Stimulated activated CD4-positive, alpha-beta T cell treated with anti-CD3 and anti-CD28 coated beads, TNF-alpha, amount 100 ng/mL, for 24 hours (primary cell): Measurements from ENCODE around the gene CRX.
"Not testable (repeated sequence)": the region's sequence is repeated elsewhere in the genome, so short reads cannot be mapped to it uniquely, and the experiment has no call there.

Experiments
- DNase-seq, 3 experiments: peaks; one replicate each; pipeline ENCODE4 v3.0.0-alpha.2; 2020; ENCODE audit warnings: low read depth in 3 of 3

CRX gene

DNA sequence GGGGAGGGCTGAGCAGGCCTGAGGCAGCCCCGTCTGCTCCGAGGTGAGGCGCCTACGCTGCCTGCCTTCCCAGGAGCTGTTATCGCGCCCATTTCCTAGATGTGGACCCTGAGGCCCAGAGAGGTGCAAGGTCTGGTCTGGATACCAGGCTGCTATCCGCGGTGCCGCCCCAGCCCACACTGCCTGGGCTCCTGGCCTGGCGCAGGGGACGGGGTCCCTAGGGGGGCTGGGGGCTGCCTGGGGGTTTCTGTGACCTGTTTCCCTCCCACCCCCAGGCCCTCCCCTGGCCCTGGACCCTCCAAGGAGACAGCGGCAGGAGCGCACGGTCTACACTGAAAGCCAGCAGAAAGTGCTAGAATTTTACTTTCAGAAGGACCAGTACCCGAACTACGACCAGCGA lies 38.1 kb downstream of the CRX start:
- DNase-seq = not testable (repeated sequence)

DNA sequence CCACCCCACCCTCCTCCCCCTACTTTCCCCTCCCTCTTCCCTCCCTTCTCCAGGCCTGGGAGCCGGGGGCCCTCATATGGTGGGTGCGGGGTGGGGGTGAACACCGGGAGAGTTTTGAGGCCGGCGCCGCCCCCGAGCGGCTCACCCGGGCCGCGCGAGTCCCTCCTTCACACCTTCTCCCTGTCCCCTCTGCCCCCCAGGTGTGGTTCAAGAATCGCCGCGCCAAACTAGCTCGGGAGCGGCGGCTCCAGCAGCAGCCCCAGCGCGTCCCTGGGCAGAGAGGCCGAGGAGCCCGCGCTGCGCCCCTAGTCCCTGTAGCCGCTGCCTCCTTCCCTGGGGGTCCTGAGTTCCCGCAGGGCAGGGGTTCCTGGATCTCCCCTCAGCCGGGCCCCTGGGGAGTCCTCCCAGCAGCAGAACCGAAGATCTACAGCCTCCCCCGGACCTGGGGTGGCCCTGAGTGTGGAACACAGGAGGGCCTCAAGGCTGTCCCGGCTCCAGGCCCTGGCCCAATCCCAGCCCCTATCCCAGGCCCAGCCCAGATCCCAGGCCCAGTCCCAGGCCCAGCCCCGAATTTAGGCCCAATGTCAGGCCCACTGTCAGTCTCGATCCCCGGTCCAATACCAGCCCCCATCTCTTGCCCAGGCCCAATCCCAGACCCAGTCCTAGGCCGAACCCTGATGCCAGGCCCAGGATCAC lies 39.0 kb downstream of the CRX start:
- DNase-seq = no peak

DNA sequence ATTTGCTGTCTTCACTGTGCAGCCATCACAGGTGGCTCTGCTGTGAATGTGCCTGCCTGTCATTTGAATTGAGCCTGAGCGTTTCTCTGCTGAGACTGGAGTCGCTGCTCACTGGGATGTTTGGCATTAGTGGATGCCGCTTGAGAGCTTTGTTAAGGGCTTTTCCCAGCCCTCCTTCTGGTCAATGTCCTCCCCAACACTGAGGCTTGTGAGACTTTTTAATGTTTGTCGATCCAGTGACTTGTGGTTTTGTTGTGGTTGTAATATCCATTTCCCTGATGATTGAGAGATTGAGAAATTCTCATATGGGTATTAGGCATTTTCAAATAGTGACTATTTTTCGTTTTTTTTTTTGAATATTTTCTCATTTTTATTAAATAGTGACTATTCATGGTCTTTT lies 39.9 kb downstream of the CRX start:
- no peak for DNase-seq

DNA sequence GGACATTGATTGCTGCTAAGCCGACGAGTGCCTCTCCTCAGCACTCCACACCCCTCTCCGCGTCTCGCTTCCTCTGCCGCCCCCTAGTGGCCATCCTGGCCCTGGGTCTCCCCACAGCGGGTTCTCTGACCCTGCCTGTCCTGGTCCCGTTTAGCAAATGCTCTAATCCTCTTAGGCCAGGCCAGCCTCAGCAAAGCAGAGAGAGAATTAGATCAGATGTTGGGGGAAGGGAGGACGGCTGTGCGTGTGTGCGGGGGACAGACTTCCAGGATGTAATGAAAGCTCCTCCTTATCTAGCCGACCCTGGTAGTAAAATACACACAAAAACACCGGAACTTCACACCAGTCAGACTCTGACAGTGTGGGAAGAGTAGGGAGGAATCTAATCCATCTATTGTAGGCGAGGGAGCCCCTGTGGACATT lies 41.8 kb downstream of the CRX start:
- peak; percentile 75 to 85 (median 76) for DNase-seq

DNA sequence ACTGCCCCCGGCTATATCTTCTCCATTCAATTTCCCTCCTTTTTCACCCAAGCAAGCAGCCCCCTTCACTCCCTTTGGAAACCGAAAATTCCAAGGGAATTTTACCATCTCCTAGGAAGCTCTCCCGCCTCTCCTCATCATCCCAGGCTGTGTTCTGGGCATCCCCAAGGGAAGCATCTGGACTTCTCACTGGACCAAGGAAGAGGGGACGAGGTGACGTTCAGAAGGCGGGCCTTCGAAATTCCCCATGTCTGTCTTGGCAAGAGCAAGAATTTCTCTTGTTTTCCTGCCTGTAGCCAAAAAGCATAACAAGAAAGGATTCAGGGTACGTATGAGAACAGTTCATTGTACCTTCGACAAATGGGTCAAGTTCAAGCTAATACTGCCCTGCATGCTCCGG lies 43.4 kb downstream of the CRX start:
- no peak for DNase-seq

DNA sequence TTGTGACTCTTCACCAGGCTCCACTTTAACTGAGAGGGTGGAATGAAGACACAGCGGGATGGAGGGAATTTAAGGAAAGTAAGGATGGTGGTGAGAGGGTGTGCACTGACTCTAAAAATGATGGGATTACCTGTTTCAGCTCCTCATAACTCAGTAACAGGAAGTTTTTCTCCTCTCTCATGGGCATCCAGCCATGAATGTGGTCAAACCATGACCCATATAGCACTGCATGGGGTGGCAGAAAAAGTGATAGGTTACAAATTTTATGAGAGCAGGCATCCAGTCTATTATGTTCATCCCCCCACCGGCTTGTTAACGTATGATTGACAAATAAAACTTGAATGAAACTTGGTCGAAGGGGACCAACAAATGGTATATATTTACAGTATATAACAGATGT lies 57.2 kb downstream of the CRX start:
- DNase-seq = no peak

DNA sequence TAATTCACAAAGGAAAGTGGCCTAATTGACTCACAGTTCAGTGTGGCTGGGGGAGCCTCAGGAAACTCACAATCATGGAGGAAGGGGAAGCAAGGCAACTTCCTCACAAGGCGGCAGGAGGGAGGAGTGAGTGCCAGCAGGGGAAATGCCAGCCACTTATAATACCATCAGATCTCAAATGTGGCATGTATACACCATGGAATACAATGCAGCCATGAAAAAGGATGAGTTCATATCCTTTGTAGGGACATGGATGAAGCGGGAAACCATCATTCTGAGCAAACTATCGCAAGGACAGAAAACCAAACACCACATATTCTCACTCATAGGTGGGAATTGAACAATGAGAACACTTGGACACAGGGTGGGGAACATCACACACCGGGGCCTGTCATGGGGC lies 57.6 kb downstream of the CRX start:
- DNase-seq = not testable (repeated sequence)

DNA sequence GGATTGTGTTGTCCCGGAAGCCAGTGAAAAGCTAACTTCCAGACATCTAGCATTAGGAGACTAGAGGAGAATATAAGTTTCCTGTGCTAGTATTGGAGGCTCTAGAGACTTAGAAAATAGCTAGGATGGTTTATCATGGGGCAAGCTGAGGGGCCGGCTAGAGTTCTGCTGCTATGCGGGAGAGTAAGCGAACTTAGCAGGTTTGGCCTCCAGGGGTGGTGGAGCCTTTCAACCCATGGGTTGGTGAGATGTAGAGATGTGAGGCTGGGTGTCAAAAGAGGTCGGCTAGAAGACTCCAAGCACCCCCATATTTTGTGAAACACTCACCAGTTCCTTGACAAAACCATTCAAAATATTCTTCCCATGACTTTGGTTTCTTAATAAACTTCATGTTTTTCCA lies 60.0 kb downstream of the CRX start:
- DNase-seq = no peak

DNA sequence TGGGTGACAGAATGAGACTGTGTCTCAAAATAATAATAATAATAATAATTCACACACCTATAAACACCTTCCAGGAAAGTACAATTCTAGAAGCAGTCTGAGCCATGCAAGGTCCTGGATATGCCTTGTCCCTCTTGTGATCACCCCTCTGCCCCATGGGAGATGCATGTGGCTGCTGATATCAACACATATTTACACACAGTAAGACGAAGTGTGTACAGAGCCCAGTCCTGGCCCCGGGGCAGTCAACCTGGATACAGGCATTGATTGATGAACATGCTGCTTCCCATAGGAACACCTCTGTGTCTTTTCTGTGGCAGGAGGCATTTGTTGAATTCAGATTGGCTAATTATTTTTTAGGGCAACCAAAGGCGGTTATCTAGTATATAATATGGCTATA lies 61.2 kb downstream of the CRX start:
- DNase-seq = no peak

DNA sequence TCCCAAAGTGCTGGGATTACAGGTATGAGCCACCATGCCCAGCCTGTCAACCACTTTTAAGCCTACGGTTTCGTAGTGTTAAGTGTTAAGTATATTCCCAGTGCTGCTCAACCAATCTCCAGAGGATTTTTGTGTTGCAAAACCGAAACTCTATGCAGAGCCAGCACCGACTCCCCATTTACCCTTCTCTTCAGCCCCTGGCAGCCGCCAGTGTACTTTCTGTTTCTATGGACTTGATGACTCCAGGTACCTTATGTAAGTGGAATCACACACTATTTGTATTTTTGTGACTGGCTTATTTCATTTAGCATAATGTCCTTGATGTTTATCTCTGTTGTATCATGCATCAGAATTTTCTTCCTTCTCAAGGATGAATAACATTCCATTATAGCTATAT lies 63.3 kb downstream of the CRX start:
- DNase-seq = no peak

DNA sequence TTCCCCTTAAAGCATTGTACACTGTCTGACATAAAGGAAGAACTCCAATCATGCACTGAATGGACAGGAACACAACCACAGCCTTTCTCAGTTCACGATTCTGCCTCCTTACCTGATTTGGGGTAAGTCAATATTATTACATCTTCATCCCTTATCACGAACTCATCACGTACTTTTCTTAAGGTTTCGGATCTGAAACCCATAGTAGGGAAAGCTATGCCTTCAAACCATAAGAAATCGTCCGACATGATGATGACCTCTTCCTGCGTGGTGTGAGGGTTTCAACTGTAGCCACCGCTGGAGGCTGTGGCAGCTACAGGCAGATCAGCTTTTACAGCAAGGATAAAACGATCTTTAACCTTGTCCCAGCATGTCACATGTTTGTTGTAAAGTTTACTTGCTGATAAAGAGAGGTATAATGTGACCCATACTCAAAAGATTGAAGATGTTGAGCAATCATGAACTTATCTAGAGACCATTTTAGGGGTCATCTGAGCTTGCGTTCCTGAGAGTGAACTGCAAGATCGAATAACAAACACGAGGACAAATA lies 64.3 kb downstream of the CRX start, which contains the start of gene SULT2A1:
TSS of gene SULT2A1 (minus strand) at position 306 of the 550 bp plus-strand sequence. CDS start at position 248, 58 bp downstream.
- DNase-seq = no peak

DNA sequence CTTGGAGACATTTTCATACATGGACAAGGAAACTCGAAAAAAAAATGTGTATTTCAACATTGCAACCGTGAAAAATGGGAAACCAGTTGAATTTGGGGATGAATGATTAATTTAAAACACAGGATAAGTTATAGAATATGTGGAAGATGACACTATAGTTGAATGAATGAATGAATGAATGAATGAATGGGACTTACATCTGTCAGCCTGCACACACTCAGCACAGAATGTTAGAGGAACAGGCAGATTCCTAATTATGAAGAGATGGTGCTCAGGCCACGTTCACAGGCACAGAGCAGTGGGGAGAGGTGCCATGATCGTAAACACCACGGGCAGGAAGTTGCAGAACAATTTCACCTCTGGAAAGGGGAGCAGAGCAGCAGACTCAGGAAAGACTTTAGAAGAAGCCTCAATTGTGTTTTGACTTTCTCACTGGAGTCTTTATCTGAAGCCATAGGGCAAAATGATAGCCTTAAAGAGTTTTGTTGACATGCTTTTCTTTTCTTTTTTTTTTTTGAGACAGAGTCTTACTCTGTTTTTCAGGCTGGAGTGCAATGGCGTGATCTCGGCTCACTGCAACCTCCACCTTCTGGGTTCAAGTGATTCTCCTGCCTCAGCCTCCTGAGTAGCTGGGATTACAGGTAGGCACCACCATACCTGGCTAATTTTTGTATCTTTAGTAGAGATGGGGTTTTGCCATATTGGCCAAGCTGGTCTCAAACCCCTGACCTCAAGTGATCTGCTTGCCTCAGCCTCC lies 69.3 kb downstream of the CRX start:
- DNase-seq = no peak

DNA sequence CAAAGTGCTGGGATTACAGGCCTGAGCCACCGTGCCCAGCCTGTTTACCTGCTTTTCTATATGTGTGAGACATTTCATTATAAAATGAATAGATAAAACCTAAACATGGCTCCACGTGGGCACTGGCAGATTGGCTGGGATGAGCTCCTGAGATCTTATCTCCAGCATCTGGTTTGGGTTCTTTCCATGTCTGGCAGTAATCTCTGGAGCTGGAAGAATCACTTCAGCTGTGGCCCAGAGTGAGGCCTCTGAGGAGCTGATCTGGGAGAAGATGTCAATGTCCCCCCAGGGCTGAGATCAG lies 69.8 kb downstream of the CRX start:
- DNase-seq = no peak

DNA sequence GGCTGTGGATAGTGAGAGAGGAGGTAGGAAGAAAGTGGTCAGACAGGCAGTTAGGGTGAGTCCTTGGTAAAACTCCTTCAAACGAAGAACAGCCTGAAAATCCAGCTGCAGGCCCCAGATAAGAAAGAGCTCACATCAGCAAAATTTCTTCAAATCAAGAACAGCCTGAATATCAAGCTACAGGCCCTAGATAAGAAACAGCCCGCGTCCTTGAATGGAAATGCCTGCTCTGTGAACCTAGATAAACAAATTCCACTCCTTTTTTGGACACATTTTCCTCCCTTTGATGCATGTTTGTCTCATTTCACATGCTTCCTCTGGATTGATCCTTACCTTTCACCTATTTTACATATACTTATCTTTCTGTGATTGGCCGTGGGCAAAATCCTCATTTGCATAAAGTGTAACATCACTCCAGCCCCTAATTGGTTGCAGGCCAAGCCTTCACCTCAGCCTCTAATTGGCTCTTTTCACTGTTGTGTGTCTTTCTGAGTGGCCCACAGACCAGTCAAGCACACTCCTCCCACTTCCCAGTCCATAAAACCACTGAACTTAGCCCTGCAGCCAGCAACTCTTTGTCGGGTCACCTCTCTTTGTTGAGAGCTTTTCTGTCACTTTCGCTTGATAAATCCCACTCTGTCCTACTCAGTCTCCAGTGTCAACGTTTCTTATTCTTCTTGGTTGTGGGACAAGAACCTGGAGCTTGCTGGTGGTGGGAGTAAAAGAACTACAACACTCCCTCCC lies 70.4 kb downstream of the CRX start:
- DNase-seq = no peak
